Smooth muscle cell (in vitro differentiated cells): ENCODE results near the gene DCST2. TPM values are rescaled to one million over a fixed set of nuclear protein-coding genes. Genes with fewer than 3 reads are reported as not detected.

Experiments
- DNase-seq: peaks from one replicate; lab custom pipeline; 2025; ENCODE audit not compliant: unreplicated experiment; lab: John Stamatoyannopoulos, UW
- H2AFZ ChIP-seq: fragments of 200-600 bp; sonication (generic); 2 replicates; pipeline ENCODE4 v1.6.0; 2016; ENCODE audit warnings: antibody characterized with exemption, low read depth, mild to moderate bottlenecking
- H3F3A ChIP-seq: fragments of 200-600 bp; sonication (generic); 2 replicates; pipeline ENCODE4 v1.6.0; 2017; ENCODE audit warnings: antibody characterized with exemption, low read depth
- H3K27ac ChIP-seq: fragments of 200-600 bp; sonication (generic); 2 replicates; pipeline ENCODE4 v1.5.1; 2016; ENCODE audit warnings: low read depth, mild to moderate bottlenecking
- H3K27me3 ChIP-seq: fragments of 200-600 bp; sonication (generic); 2 replicates; pipeline ENCODE4 v1.6.1; 2016; ENCODE audit warnings: low read depth, mild to moderate bottlenecking
- H3K36me3 ChIP-seq: fragments of 200-600 bp; sonication (generic); 2 replicates; pipeline ENCODE4 v1.5.1; 2016; ENCODE audit warnings: low read depth
- H3K4me1 ChIP-seq: fragments of 200-600 bp; sonication (generic); 2 replicates; pipeline ENCODE4 v1.5.1; 2016; ENCODE audit warnings: low read depth
- H3K4me2 ChIP-seq: fragments of 200-600 bp; sonication (generic); 2 replicates; pipeline ENCODE4 v1.6.0; 2016; ENCODE audit warnings: mild to moderate bottlenecking
- H3K4me3 ChIP-seq: fragments of 200-600 bp; sonication (generic); 2 replicates; pipeline ENCODE4 v1.5.1; 2016; ENCODE audit warnings: mild to moderate bottlenecking
- H3K79me2 ChIP-seq: fragments of 200-600 bp; sonication (generic); 2 replicates; pipeline ENCODE4 v1.6.0; 2016; ENCODE audit warnings: low read depth, mild to moderate bottlenecking
- H3K9ac ChIP-seq: fragments of 200-600 bp; sonication (generic); 2 replicates; pipeline ENCODE4 v1.6.0; 2016; ENCODE audit warnings: low read depth
- H3K9me3 ChIP-seq: fragments of 200-600 bp; sonication (generic); replicated peaks from 2 replicates; pipeline ENCODE4 v1.5.1; 2016; ENCODE audit warnings: low read depth
- H4K20me1 ChIP-seq: fragments of 200-600 bp; sonication (generic); 2 replicates; pipeline ENCODE4 v1.6.0; 2016; ENCODE audit warnings: low read depth
- CTCF ChIP-seq: fragments of 200-600 bp; sonication (generic); IDR thresholded peaks from 2 replicates; pipeline ENCODE4 v1.5.1; 2017; ENCODE audit warnings: borderline replicate concordance, mild to moderate bottlenecking, antibody characterized with exemption; ENCODE audit not compliant: insufficient read depth, poor library complexity, severe bottlenecking
- WGBS: methylation state at CpG from one replicate; pipeline ENCODE4 v1.1.7; 2016; ENCODE audit warnings: low lambda C conversion rate; 5-methylcytosine and 5-hydroxymethylcytosine counted together
- polyA plus RNA-seq: library from polyadenylated mRNA; unstranded; fragments of >200 nt; fragmentation: Nextera tagmentation; extraction: Ambion mirVana; gene quantifications from 2 replicates; pipeline ENCODE4 v1.2.1, GENCODE V29; 2016
- total RNA-seq: library from RNA; depleted of rRNA; stranded (reverse); fragments of >200 nt; gene quantifications from 2 replicates; pipeline ENCODE4 v1.2.3, GENCODE V29; 2014

DCST2 gene
- total and polyA plus RNA-seq, 2 experiments from 2014 or later: 1.3 TPM; not detected in 1

- peaks cover 12% of the 10 kb centered on the region for H3K79me2 ChIP-seq
- peak overlapping the region; percentile 99 for H3K4me3 ChIP-seq
- no peak overlapping the region for H3K9ac ChIP-seq
- peak overlapping the region; percentile 99 for H3K4me2 ChIP-seq
- peaks cover 28% of the 10 kb centered on the region for H4K20me1 ChIP-seq
- peaks cover 21% of the 10 kb centered on the region for H3K4me1 ChIP-seq
- no peaks in the 10 kb centered on the region for H3K36me3 ChIP-seq
- TF ChIP-seq CTCF: peak; percentile 10
- 2% methylated on average over 22 of the region's 29 CpGs for WGBS
- no peaks in the 10 kb centered on the region for H3F3A ChIP-seq
- no peak overlapping the region for H3K27ac ChIP-seq
- no peaks in the 10 kb centered on the region for H3K27me3 ChIP-seq
- H2AFZ ChIP-seq: peak overlapping the region; percentile 86
- no peaks in the 10 kb centered on the region for H3K9me3 ChIP-seq
- no peak for DNase-seq
These were observed 28.6 kb upstream of the DCST2 start for GRCh38 chr1:155062151-155062686.

- no peaks in the 10 kb centered on the region for H3K36me3 ChIP-seq
- peak; percentile 93 for TF ChIP-seq CTCF
- H3K79me2 ChIP-seq: peaks cover 12% of the 10 kb centered on the region
- peak; percentile 77 for DNase-seq
- no peak overlapping the region for H3K27ac ChIP-seq
- H3K9me3 ChIP-seq: no peaks in the 10 kb centered on the region
- no peaks in the 10 kb centered on the region for H3K27me3 ChIP-seq
- H4K20me1 ChIP-seq: peaks cover 21% of the 10 kb centered on the region
- H3F3A ChIP-seq: no peaks in the 10 kb centered on the region
- WGBS: 32% methylated on average over 21 of the region's 21 CpGs
- peaks cover 21% of the 10 kb centered on the region for H3K4me1 ChIP-seq
- H3K9ac ChIP-seq: no peak overlapping the region
- peak overlapping the region; percentile 99 for H3K4me2 ChIP-seq
- no peak overlapping the region for H3K4me3 ChIP-seq
- H2AFZ ChIP-seq: no peak overlapping the region
These were observed 28.0 kb upstream of the DCST2 start for GRCh38 chr1:155061381-155062150.

GRCh38 chr1:155060736-155061135, 27.2 kb upstream of the DCST2 start:
- peaks cover 13% of the 10 kb centered on the region for H4K20me1 ChIP-seq
- no peaks in the 10 kb centered on the region for H3K27me3 ChIP-seq
- no peaks in the 10 kb centered on the region for H3K36me3 ChIP-seq
- no peaks in the 10 kb centered on the region for H3K9me3 ChIP-seq
- H3F3A ChIP-seq: no peaks in the 10 kb centered on the region
- H2AFZ ChIP-seq: no peak overlapping the region
- no peak overlapping the region for H3K27ac ChIP-seq
- 92% methylated on average over 8 of the region's 8 CpGs for WGBS
- H3K4me2 ChIP-seq: no peak overlapping the region
- H3K9ac ChIP-seq: no peak overlapping the region
- peaks cover 21% of the 10 kb centered on the region for H3K4me1 ChIP-seq
- H3K4me3 ChIP-seq: no peak overlapping the region
- no peak for TF ChIP-seq CTCF
- no peak for DNase-seq
- peaks cover 12% of the 10 kb centered on the region for H3K79me2 ChIP-seq

GRCh38 chr1:155057788-155058211, 24.2 kb upstream of the DCST2 start:
- 92% methylated on average over 13 of the region's 13 CpGs for WGBS
- peak; percentile 27 for TF ChIP-seq CTCF
- H3K36me3 ChIP-seq: no peaks in the 10 kb centered on the region
- no peak overlapping the region for H3K27ac ChIP-seq
- H3K4me1 ChIP-seq: peaks cover 11% of the 10 kb centered on the region
- H3K9me3 ChIP-seq: no peaks in the 10 kb centered on the region
- no peak for DNase-seq
- no peaks in the 10 kb centered on the region for H4K20me1 ChIP-seq
- no peak overlapping the region for H3K9ac ChIP-seq
- no peak overlapping the region for H3K4me2 ChIP-seq
- no peak overlapping the region for H2AFZ ChIP-seq
- H3K79me2 ChIP-seq: no peaks in the 10 kb centered on the region
- no peaks in the 10 kb centered on the region for H3K27me3 ChIP-seq
- no peaks in the 10 kb centered on the region for H3F3A ChIP-seq
- H3K4me3 ChIP-seq: no peak overlapping the region
